GM12872 (cell line): ENCODE data around the gene TPRN.

ENCODE experiments used
- TF ChIP-seq, protein P1 (sequence below): IDR thresholded peaks from 3 replicates; pipeline ENCODE4 v1.5.1; 2011; ENCODE audit warnings: low read depth, mild to moderate bottlenecking, low read length, moderate library complexity; ENCODE audit not compliant: insufficient read depth

Gene TPRN

DNA sequence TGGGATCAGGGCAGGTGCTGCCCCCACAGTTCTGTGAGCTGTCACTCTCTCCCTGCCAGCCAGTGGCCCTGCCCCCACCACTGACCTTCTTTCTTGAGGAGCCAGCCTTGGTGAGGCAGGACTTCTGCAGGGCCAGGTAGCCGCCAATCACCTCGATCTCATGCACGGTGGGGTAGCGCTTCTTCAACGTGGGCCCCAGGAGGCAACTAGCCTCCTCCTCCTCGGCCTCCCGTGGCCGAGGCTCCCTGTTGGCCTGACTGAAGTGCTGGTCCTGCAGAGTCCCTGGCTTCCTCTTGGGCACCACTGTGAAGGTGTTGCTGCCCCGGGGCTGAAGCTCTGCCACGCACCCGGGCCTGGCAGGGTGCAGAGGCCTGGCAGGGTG is 1.6 kb downstream of the TPRN start:
- TF ChIP-seq, protein P1, sequence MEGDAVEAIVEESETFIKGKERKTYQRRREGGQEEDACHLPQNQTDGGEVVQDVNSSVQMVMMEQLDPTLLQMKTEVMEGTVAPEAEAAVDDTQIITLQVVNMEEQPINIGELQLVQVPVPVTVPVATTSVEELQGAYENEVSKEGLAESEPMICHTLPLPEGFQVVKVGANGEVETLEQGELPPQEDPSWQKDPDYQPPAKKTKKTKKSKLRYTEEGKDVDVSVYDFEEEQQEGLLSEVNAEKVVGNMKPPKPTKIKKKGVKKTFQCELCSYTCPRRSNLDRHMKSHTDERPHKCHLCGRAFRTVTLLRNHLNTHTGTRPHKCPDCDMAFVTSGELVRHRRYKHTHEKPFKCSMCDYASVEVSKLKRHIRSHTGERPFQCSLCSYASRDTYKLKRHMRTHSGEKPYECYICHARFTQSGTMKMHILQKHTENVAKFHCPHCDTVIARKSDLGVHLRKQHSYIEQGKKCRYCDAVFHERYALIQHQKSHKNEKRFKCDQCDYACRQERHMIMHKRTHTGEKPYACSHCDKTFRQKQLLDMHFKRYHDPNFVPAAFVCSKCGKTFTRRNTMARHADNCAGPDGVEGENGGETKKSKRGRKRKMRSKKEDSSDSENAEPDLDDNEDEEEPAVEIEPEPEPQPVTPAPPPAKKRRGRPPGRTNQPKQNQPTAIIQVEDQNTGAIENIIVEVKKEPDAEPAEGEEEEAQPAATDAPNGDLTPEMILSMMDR, result no peak

DNA sequence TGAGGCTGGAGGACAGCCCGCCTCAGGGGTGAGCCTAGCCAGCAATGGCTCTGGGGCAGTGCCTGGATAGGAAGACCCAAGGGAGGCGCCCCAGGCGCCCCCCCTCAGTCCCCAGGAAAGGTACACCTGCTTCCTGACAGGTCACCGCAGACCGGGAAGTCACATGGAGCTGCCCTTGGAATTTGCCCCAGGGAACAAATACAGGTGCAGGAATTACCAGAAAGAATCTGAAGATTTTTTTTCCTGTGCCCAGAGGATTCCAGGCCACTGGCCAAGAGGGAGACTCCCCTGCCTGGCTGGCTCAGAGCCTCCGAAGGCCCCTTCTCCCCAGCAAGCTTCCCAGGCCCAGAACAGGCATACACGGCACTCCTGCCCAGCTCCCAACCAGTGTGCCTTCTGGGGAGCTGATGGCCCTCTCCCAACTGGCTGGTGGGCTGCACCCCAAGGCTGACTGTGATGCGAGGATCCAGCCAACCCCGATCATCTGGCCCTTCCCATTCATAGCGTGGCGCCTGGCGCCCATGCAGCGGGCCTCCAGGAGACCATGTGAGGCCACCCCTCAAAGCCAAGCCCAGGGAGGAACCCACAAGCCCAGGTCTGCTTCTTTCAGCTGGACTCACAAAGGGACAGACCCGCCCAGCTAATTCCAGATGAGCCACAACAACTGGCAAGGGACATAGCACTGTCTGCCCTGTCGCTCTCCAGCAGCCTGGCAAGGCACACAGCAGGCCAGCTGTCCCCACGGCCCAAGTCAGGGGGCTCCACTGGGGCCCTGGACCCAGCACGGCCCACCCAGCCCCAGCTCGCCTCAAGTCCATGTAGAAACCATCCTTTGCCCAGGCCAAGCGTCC is 2.3 kb downstream of the TPRN start:
- TF ChIP-seq, protein P1, result no peak

DNA sequence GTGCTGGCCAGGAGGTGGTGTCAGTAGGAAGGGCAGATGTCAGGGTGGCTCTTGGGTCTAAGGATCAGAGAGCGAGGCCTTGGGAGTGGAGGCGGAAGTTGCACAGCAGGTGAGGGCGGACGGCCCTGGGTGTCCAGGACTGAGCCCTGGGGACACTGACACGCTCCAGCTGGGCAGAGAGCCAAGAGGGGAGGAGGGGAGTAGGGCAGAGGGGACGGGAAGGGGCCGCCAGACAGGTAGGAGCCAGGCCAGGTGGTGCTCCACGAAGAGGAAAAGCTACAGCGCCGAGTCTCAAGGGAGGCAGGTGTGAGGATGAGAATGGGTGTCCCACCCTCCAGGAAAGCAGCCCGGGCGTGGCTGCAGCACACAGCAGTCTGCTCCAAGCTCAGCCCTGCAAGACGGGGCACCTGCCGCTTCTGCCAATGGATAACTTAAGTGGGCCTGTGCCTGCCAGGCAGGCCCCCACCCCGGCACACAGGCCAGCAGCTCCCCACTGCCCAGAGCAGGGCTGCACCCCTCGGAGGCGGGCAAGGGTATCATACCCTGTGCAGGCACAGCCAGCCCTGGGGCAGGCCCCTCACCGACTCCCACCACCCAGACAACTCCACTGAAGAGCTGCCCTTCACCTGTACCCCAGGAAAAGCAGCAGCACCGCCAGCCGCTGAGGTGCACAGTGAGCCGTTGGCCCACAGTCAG is 4.9 kb downstream of the TPRN start:
- TF ChIP-seq, protein P1, result no peak

DNA sequence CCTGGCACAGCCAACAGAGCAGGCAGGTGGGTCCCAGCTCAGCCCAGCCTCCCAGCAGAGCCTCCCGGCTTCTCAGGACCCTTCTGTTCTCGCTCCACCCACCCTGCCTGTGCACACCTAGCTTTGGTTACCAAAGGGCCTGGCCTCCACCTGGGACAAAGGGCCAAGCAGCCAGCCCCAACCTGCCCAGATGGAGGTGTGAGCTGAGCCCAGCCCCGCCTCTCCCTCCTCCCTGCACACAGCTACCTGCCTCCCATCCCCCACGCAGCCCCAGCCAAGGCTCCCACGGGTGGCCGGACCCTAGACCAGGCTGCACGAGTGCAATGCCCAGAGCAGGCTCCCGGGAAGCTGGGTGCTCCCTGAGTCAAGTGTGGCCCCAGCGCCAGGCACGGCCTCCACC is 5.6 kb downstream of the TPRN start:
- TF ChIP-seq, protein P1, result no peak

DNA sequence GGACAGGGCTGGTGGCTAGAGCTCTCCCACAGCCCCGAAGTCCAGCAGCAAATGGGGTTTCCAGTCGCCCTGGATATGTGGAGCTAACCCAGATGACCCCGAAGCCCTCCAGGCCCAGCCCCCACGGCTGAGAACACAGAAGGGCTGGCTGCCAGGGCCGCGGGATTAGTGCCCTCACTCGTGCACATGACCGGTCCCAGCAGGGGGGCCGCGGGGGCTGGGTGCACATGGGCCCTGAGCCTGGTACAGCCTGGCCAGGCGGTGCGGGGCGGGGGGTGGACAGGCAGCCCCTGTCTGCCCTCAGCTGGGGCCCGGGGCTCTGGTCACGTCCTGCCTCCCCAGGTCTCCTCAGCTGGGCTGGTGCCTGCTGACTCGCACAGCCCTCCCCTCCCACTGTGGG is 6.2 kb downstream of the TPRN start:
- TF ChIP-seq, protein P1, result no peak

DNA sequence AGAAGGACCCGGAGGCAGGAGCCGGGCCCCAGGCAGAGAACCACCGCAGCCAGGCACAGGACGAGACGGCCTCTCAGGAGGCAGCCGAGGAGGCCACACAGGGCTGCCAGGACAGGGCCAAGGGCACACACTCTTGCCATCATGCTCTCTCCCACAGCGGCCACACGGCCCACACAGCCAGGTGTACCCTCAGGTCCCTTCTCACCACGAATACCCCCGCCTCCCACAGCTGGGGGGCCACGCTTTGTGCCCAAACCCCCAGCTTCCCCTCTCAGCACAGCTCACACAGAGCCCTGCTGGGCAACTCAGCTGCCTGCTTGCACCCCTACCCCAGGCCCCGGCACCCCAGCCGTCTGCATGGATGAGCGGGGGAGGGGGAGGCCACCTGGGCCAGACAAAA is 6.8 kb downstream of the TPRN start:
- TF ChIP-seq, protein P1, result no peak

DNA sequence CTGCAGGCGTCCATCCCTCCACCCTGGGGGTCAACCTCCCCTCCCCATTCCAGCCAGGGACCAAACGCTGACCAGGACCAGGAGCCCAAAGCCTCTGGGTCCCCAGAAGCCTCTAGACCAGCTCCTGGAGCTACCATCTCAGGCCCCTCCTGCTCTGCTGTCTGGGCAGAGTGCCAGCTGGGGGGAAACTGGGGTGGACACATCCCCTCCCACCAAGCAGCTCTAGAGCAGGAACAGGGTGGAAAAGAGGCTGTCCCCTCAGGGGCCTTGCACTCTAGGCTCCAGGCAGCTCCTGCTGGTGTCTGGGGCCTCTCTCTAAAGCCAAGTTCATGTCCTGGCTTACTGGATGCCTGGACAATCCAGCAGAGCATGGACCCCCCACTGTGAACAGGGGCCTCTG is 7.7 kb downstream of the TPRN start:
- TF ChIP-seq, protein P1, result no peak
